ENCODE results near the gene MMEL1.

DNA sequence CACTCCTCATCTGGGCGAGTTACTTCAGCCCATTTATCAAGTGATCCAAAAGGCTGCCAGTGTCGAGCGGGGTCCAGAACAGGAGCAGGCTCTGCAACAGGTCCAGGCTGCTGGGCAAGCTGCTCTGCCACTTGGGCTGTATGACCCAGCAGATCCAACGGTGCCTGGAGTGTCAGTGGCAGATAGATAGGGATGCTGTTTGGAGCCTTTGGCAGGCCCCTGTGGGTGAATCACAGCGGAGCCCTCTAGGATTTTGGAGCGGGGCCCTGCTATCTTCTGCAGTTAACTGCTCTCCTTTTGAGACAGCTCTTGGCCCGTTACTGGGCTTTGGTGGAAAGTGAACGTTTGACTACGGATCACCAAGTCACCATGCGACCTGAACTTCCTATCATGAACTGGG, 7.5 kb downstream of the MMEL1 start:
- TF ChIP-seq, protein P1, sequence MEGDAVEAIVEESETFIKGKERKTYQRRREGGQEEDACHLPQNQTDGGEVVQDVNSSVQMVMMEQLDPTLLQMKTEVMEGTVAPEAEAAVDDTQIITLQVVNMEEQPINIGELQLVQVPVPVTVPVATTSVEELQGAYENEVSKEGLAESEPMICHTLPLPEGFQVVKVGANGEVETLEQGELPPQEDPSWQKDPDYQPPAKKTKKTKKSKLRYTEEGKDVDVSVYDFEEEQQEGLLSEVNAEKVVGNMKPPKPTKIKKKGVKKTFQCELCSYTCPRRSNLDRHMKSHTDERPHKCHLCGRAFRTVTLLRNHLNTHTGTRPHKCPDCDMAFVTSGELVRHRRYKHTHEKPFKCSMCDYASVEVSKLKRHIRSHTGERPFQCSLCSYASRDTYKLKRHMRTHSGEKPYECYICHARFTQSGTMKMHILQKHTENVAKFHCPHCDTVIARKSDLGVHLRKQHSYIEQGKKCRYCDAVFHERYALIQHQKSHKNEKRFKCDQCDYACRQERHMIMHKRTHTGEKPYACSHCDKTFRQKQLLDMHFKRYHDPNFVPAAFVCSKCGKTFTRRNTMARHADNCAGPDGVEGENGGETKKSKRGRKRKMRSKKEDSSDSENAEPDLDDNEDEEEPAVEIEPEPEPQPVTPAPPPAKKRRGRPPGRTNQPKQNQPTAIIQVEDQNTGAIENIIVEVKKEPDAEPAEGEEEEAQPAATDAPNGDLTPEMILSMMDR (conservative IDR thresholded peaks at IDR 0.05 in 1 of 2, IDR thresholded peaks at IDR 0.05 in 1 of 2; ENCODE audit: low read depth in 1 of 2, low read length in 2 of 2), result no peak
- no peak for TF ChIP-seq EZH2 (IDR thresholded peaks at IDR 0.05; ENCODE audit: low read length, missing control alignments)

All from fibroblast of lung (primary cell).